Omental fat pad (tissue), 4 donors: ENCODE results near the gene TMEM218. TPM values are rescaled to one million over a fixed set of nuclear protein-coding genes. Genes with fewer than 3 reads are reported as not detected.

Experiments
- ATAC-seq: fragments of 150-250 bp; one replicate; pipeline ENCODE4 v1.9.1; 2016; ENCODE audit warnings: mild to moderate bottlenecking, moderate library complexity; ENCODE audit not compliant: low FRiP score
- DNase-seq: peaks from one replicate; pipeline ENCODE4 v3.0.0-alpha.2; 2019; ENCODE audit warnings: low spot score
- total RNA-seq, 4 donors: library from RNA; depleted of rRNA; stranded (reverse); fragments of >200 nt; gene quantifications; one replicate each; pipeline ENCODE4 v1.1.0, GENCODE V29; 2016
- TF ChIP-seq, protein P1 (sequence below), 3 donors: fragments of 450-650 bp; IDR thresholded peaks; one replicate each; pipeline ENCODE4 v1.5.1; 2016 to 2017; ENCODE audit warnings: antibody characterized with exemption in 3 of 3, mild to moderate bottlenecking in 3 of 3, moderate library complexity in 2 of 3

The TMEM218 gene
- total RNA-seq, 4 donors from 2014 or later, result 17.0 to 24.4 (median 21.9) TPM

DNA sequence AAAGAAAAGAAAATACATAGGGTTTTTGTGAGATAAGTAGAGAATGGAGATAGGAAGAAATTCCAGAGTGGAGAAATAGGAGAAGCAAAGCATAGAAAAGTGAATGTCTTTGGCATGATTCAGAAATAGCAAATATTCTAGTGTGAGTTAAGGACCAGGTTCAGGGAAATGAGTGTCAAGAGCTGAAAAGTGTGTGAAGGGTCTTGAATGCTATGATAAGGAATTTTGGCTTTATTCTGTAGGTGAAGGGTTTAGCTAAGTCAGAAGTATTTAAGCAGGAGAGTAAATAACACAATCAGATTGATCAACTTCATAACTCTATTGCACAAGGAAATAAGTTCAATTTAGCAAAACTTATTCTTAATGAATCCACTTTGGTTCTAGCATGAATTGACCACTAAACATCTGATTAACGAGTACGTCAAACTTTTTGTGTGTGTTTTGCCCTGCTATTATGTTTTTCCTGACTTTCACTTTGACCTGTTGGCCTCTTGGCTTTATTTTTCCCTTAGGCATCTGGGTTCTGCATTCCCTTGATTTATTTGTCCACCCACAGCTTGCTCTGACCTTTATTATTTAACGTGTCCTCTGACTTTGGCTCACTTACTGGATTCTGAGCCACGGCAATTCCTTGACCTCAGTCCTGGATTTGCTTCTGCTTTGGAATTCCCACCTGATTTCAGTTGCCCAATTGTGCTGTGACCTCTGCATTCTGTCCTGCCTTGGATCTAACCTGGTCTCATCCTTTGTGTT lies 11.9 kb upstream of the TMEM218 start:
- TF ChIP-seq, protein P1, sequence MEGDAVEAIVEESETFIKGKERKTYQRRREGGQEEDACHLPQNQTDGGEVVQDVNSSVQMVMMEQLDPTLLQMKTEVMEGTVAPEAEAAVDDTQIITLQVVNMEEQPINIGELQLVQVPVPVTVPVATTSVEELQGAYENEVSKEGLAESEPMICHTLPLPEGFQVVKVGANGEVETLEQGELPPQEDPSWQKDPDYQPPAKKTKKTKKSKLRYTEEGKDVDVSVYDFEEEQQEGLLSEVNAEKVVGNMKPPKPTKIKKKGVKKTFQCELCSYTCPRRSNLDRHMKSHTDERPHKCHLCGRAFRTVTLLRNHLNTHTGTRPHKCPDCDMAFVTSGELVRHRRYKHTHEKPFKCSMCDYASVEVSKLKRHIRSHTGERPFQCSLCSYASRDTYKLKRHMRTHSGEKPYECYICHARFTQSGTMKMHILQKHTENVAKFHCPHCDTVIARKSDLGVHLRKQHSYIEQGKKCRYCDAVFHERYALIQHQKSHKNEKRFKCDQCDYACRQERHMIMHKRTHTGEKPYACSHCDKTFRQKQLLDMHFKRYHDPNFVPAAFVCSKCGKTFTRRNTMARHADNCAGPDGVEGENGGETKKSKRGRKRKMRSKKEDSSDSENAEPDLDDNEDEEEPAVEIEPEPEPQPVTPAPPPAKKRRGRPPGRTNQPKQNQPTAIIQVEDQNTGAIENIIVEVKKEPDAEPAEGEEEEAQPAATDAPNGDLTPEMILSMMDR (IDR thresholded peaks at IDR 0.05), result no peak
- no peak for ATAC-seq
- DNase-seq, result no peak

DNA sequence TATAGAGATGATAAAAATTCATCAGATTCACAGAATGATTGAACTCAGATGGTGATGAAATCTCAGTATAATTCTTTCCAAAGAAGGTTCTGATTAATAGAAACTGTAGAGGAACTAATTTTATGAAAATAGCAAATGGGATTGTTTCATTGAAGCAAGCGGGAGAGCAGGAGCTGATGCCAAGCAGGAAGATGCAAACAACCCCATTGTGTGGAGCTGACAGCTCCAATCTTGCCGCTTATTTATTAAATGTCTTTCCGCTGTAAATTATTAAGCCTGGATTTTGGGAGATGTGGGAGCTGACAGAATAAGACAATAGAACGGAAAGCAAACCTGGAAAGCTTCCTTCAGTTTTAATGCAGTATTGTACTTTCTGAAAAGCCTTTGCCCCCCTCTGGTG lies 6.0 kb upstream of the TMEM218 start:
- TF ChIP-seq, protein P1 (IDR thresholded peaks at IDR 0.05), result no peak
- no peak for DNase-seq
- no peak for ATAC-seq

DNA sequence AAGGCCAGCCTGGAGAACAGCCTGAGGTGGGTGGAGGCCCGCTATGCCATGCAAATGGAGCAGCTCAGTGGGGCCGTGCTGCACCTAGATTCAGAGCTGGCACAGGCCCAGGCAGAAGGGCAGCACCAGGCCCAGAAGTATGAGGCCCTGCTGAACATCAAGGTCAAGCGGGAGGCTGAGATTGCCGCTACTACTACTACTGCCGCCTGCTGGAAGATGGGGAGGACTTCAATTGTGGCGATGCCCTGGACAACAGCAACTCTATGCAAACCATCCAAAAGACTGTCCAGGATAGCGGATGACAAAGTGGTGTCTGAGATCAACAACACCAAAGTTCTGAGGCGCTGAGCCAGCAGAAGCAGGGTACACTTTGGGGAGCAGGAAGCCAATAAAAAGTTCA lies 3.1 kb upstream of the TMEM218 start:
- TF ChIP-seq, protein P1 (IDR thresholded peaks at IDR 0.05), result no peak

DNA sequence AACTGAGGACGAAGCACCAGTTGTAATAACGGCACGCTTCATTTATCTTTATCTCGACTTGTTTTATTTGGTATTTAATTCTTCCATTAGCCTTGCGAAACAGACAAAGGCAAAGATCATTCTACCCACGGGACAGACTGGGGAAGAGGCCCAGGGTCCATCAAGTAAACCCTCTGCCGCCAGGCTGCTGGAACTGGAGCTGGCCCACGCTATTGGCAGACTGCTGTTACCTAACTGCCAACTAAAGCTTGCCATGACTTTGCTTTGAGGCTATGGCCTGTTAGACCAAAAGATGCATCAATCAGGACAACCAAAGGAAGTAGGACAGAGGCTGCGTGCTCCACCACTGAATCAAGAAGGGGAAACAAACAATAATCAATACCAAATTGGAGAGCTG lies 780 bp upstream of the TMEM218 start:
- TF ChIP-seq, protein P1 (IDR thresholded peaks at IDR 0.05), result no peak
- no peak for ATAC-seq
- no peak for DNase-seq

More for the DNA sequence above, 3.1 kb upstream of the TMEM218 start:
- no peak for ATAC-seq
- DNase-seq, result no peak

DNA sequence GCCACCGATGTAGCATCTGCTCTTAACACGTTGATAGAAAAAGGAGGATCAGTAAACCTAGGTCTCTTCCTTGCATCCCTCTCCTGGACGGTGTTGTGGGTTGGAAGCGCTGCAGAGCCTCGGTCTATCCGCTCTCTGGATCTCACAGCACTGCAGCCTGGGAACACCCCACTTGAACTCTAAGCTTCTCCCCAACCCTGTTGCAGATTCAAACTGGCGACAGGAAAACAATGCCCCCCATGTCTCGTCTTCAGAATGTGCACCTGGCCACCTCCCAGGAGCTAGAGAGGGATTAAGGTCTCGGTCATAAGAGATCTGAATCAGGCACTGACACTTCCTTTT lies 454 bp downstream of the TMEM218 start:
- no peak for DNase-seq
- TF ChIP-seq, protein P1 (IDR thresholded peaks at IDR 0.05), result no peak
- ATAC-seq, result peak; percentile 33

DNA sequence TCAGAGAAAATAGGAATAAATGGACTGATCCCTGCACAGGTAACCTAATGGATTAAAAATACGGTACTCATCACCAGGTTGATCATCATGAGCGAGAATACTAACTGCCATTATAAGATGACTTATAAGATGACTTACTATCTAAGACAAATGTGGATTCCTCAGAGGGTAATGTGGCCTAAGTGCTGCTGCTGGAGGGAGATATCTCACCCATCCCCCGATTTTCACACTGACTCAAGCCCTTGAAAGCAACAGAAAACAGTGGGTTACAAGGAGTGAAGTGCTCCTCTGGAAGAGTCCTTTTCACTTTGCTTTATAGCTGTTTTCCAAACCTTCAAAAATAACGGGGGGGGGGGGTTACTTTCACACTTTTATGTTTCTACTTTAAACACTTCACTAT lies 920 bp downstream of the TMEM218 start:
- ATAC-seq, result no peak
- TF ChIP-seq, protein P1 (IDR thresholded peaks at IDR 0.05), result no peak
- DNase-seq, result no peak

DNA sequence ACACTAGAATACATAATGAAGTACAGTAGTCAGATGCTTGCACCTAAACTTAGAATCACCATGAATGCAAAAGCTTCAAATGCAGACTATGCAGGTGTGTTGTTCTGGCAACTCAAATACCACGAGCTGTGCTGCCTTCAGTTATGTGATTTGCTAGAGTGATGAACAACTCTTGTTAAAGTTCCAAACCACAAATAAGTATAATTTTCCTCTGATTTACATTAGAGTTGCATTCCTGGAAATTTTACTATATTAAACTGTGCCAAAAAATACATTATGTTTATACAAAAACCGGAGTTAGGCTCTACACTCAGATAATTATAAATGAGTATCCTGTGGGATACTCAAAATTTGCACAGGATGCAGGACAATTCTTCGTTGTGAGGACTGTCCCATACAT lies 3.0 kb downstream of the TMEM218 start:
- ATAC-seq (no peak), DNase-seq (no peak)
- TF ChIP-seq, protein P1 (IDR thresholded peaks at IDR 0.05), result no peak
